SK-N-SH treated with all-trans-retinoic acid at 6 μM for 48 hours (cell line): ENCODE results near the gene ADARB2.

Experiments
- ARNTL ChIP-seq: fragments of 450-650 bp; formaldehyde crosslinking; IDR thresholded peaks from 2 replicates; pipeline ENCODE4 v1.5.0; 2020; ENCODE audit warnings: low read depth, mild to moderate bottlenecking, moderate library complexity, borderline replicate concordance
- ESRRG ChIP-seq: fragments of 250-450 bp; sonication (Bioruptor Pico); IDR thresholded peaks from 2 replicates; pipeline ENCODE4 v1.6.1; 2021; ENCODE audit warnings: mild to moderate bottlenecking
- OSR1 ChIP-seq: fragments of 250-450 bp; sonication (Bioruptor Pico); IDR thresholded peaks from 2 replicates; pipeline ENCODE4 v1.8.0; 2022; ENCODE audit warnings: moderate library complexity, mild to moderate bottlenecking, inconsistent platforms
- RARB ChIP-seq: fragments of 250-450 bp; sonication (Bioruptor Pico); IDR thresholded peaks from 2 replicates; pipeline ENCODE4 v1.8.0; 2021; ENCODE audit warnings: mild to moderate bottlenecking, moderate library complexity
- TCF4 ChIP-seq: fragments of 250-450 bp; sonication (Bioruptor Pico); IDR thresholded peaks from 2 replicates; pipeline ENCODE4 v1.8.0; 2021; ENCODE audit warnings: mild to moderate bottlenecking, moderate library complexity, borderline replicate concordance
- TOX ChIP-seq: fragments of 250-450 bp; sonication (Bioruptor Pico); IDR thresholded peaks from 2 replicates; pipeline ENCODE4 v1.8.0; 2021; ENCODE audit warnings: mild to moderate bottlenecking, moderate library complexity, borderline replicate concordance
- ZFP30 ChIP-seq: fragments of 450-650 bp; formaldehyde crosslinking; IDR thresholded peaks from 2 replicates; pipeline ENCODE4 v1.5.0; 2022; ENCODE audit warnings: mild to moderate bottlenecking, moderate library complexity
- ZNF70 ChIP-seq: fragments of 450-650 bp; formaldehyde crosslinking; IDR thresholded peaks from 2 replicates; pipeline ENCODE4 v1.5.0; 2020; ENCODE audit warnings: mild to moderate bottlenecking, moderate library complexity
- TF ChIP-seq, protein P1 (sequence below): fragments of 250-450 bp; sonication (Bioruptor Pico); IDR thresholded peaks from 2 replicates; pipeline ENCODE4 v1.5.0; 2020; ENCODE audit warnings: mild to moderate bottlenecking, moderate library complexity
- TF ChIP-seq, protein P2 (sequence below): fragments of 250-450 bp; sonication (Bioruptor Pico); IDR thresholded peaks from 2 replicates; pipeline ENCODE4 v1.5.1; 2021; ENCODE audit warnings: mild to moderate bottlenecking, moderate library complexity

DNA sequence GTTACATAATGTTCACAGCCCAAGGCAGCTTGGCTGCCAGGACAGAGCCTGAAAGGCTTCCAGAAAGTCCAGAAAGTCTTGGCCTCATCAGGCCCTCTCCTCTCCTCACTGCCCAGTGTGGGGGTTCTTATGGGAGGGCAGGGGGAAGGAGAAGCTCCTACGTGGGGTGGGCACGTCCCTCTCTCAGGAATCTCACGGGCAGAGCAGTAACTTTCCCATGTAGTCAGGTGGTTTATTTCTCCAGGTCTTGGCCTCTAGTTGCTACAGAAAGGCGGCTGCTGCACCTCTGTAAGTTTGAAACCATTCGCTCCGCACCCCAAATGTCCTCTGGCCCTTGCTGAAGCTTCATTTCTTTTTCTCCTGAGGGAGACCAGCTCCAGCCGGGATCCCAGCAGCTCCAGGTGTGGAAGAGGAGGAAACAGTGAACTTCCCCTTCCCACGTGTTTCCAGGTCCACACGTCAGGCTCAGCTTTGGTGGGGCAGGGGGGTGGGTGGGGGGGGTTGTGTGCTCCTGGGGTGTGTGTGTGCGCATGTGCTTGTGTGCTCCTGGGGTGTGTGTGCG lies 360.9 kb downstream of the ADARB2 start:
- no peak for TF ChIP-seq TCF4 (CRISPR knock-in tag)
- no peak for TF ChIP-seq ARNTL (CRISPR knock-in tag)
- no peak for TF ChIP-seq ZNF70
- TF ChIP-seq, protein P1, sequence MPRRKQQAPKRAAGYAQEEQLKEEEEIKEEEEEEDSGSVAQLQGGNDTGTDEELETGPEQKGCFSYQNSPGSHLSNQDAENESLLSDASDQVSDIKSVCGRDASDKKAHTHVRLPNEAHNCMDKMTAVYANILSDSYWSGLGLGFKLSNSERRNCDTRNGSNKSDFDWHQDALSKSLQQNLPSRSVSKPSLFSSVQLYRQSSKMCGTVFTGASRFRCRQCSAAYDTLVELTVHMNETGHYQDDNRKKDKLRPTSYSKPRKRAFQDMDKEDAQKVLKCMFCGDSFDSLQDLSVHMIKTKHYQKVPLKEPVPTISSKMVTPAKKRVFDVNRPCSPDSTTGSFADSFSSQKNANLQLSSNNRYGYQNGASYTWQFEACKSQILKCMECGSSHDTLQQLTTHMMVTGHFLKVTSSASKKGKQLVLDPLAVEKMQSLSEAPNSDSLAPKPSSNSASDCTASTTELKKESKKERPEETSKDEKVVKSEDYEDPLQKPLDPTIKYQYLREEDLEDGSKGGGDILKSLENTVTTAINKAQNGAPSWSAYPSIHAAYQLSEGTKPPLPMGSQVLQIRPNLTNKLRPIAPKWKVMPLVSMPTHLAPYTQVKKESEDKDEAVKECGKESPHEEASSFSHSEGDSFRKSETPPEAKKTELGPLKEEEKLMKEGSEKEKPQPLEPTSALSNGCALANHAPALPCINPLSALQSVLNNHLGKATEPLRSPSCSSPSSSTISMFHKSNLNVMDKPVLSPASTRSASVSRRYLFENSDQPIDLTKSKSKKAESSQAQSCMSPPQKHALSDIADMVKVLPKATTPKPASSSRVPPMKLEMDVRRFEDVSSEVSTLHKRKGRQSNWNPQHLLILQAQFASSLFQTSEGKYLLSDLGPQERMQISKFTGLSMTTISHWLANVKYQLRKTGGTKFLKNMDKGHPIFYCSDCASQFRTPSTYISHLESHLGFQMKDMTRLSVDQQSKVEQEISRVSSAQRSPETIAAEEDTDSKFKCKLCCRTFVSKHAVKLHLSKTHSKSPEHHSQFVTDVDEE (CRISPR knock-in tag): no peak
- no peak for TF ChIP-seq OSR1 (CRISPR knock-in tag)
- no peak for TF ChIP-seq ZFP30 (CRISPR knock-in tag)
- TF ChIP-seq, protein P2, sequence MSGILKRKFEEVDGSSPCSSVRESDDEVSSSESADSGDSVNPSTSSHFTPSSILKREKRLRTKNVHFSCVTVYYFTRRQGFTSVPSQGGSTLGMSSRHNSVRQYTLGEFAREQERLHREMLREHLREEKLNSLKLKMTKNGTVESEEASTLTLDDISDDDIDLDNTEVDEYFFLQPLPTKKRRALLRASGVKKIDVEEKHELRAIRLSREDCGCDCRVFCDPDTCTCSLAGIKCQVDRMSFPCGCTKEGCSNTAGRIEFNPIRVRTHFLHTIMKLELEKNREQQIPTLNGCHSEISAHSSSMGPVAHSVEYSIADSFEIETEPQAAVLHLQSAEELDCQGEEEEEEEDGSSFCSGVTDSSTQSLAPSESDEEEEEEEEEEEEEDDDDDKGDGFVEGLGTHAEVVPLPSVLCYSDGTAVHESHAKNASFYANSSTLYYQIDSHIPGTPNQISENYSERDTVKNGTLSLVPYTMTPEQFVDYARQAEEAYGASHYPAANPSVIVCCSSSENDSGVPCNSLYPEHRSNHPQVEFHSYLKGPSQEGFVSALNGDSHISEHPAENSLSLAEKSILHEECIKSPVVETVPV (CRISPR knock-in tag): no peak
- no peak for TF ChIP-seq TOX (CRISPR knock-in tag)
- TF ChIP-seq RARB: no peak
- no peak for TF ChIP-seq ESRRG
